Cardiac fibroblast (primary cell): ENCODE results near the gene HCCS.

Experiments
- DNase-seq, 2 donors: peaks; one replicate each; pipeline versions ENCODE4 v3.0.0 to v3.0.0-alpha.2; 2010; ENCODE audit warnings: low read depth in 2 of 2
- H3K4me3 ChIP-seq, 2 donors: replicated peaks in 1 of 2; 1 replicate in 1 of 2; 2 replicates in 1 of 2; pipeline ENCODE4 v1.5.1; 2011; ENCODE audit warnings: low read depth in 2 of 2, low read length in 2 of 2, mild to moderate bottlenecking in 2 of 2, moderate library complexity in 1 of 2
- TF ChIP-seq, protein P1 (sequence below): IDR thresholded peaks from one replicate; pipeline ENCODE4 v1.5.1; 2011; ENCODE audit warnings: low read depth, mild to moderate bottlenecking, low read length, inconsistent platforms

The HCCS gene

DNA sequence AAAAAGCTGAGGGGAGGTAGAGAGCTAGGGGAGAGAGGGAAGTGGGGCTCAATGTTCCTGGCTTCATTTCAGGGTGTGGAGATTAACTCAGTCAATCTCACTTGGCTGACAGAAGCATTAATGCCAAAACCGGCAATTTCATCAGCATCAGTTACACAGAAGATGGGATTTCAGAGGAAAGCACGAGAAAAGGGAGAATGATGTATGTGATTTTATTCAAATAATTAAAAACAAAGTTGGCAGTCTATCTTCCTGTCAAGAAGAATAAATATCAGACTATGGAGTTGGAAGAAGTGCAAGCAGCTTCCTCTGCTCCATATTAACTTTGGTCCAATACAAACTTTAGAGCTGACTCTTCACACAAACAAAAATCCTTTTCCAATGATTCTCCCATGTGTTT, 29.6 kb upstream of the HCCS start:
- TF ChIP-seq, protein P1, sequence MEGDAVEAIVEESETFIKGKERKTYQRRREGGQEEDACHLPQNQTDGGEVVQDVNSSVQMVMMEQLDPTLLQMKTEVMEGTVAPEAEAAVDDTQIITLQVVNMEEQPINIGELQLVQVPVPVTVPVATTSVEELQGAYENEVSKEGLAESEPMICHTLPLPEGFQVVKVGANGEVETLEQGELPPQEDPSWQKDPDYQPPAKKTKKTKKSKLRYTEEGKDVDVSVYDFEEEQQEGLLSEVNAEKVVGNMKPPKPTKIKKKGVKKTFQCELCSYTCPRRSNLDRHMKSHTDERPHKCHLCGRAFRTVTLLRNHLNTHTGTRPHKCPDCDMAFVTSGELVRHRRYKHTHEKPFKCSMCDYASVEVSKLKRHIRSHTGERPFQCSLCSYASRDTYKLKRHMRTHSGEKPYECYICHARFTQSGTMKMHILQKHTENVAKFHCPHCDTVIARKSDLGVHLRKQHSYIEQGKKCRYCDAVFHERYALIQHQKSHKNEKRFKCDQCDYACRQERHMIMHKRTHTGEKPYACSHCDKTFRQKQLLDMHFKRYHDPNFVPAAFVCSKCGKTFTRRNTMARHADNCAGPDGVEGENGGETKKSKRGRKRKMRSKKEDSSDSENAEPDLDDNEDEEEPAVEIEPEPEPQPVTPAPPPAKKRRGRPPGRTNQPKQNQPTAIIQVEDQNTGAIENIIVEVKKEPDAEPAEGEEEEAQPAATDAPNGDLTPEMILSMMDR: no peak
- no peak for DNase-seq
- H3K4me3 ChIP-seq: no peak overlapping the region

DNA sequence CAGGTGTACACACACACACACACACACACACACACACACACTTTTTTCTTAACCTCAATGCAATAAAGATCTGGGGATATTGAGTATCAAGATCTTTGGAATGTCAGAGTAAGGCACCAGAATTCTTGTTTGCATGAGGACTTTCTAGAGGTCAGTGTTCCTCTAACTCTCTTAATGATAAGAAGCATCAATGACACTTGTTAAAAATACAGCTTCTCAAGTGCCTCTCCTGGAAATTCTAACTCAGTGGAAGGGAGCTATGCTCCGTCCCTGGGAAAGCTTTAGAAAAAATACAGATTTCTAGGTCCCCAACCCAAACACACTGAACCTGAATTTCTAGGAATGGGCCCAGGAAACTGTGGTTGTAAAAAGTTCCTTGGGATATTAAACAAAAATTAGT, 25.8 kb upstream of the HCCS start:
- no peak overlapping the region for H3K4me3 ChIP-seq
- TF ChIP-seq, protein P1: no peak
- no peak for DNase-seq

DNA sequence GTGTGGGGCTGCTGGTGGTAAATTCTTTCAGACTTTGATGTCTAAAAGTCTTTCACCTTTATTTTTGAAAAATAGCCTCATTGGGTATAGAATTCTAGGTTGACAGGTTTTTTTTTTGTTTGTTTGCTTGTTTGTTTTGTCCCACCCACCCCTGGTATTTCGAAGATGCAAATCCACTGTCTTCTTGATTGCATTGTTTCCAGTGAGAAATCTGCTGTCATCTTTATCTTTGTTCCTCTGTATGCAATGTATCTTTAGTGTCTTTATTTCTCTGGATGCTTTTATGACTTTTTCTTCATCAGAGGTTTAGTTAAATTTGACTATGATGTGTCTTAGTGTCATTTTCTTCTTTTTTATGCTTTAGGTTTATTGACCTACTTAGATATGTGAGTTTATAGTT, 21.3 kb upstream of the HCCS start:
- TF ChIP-seq, protein P1: no peak
- no peak for DNase-seq
- no peak overlapping the region for H3K4me3 ChIP-seq

DNA sequence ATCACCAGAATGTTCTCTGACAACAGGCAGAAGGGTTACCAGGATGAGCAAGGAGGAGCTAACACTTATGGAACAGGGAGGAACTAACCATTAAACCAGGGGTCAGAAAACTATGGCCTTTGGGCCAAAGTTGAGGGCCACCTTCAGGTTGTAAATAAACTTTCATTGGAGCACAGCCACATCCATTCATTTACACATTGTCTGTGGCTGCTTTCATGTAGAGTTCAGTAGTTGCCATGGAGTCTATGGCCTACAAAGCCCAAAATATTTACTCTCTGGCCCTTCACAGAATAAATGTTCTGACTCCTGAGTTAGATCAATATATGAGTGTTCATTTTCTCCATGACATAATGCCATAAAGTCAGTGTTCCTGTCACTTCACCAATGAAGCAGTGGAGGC, 13.2 kb upstream of the HCCS start:
- no peak for DNase-seq
- no peak overlapping the region for H3K4me3 ChIP-seq
- TF ChIP-seq, protein P1: no peak

DNA sequence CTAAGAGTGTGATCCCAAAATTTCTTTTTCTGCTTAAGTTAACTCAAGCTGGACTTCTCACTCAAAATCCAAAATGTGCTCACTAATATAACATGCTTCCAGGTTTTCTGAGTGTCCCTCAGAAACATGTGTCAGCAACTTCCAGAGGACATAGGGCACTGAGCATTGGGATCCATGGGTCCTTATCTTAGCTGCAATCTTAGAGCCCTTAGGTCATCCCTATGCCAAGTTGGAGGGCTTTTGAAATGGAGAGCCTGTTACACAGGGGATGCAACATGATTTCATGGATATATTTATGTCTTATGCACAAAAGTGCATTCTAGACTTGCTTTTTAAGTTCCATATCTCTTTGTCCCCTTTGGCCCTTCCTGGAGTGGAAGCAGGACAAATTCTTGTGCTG, 11.7 kb upstream of the HCCS start:
- TF ChIP-seq, protein P1: no peak
- no peak overlapping the region for H3K4me3 ChIP-seq
- no peak for DNase-seq

DNA sequence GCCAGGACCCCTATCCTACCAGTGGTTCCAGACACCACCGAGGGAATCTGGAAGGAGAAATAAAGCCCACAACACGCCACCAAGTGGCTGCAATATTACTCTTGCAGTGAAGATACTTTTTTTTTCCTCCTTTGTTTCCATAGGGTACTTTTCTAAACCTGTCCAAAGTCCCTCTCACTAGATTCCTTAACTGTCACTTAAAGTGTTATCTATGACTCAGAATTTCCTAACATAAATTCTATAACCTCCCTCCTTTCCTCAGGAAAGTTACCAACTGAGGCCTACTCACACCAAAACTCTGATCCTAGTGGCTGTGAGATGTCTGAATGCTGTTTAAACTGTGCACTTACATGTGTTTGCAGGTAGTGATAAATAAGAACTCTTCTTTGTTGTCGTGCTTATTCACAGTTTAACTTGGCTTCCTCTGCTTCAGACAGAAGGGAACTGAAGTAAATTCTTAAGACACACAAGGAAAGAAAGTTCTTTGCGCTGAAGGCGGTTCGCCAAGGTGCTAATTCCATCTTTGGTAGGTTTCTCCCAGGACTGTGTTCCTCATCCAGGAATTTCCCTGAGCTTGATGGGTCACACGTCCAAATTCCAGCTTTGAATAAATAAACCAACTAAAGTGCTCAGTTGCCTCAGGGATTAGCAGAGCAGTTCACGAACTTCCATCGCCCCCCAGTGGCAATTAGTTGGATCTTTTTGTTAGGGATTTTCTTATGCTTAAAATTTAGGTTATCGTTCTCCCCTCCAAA, 10.7 kb upstream of the HCCS start:
- TF ChIP-seq, protein P1: peak; percentile 34
- DNase-seq: peak; percentile 74 to 76
- H3K4me3 ChIP-seq: no peak overlapping the region

DNA sequence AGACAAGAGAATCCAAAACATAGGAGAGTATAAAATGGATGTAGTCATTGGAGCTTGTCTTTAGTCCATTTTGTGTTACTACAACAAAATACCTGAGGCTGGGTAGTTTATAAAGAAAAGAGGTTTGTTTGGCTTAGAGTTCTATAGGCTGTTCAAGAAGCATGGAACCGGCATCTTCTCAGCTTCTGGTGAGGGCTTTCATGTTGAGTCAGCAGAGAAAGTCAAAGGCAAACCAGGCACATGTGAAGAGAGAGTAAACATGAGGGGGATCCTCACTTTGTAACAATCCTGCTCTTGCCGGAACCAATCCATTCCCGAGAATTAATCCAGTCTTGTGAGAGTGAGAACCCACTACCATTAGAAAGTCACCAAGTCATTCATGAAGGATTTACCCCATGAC, 8.1 kb upstream of the HCCS start:
- H3K4me3 ChIP-seq: no peak overlapping the region
- DNase-seq: no peak
- TF ChIP-seq, protein P1: no peak
